ENCODE measurements around the gene SYNGR2.

Gene SYNGR2

GRCh38 chr17:78173097-78173715, 4.8 kb downstream of the SYNGR2 start:
- peak; percentile 47 for DNase-seq

- no peak for DNase-seq
Observed at GRCh38 chr17:78174346-78174869, 6.0 kb downstream of the SYNGR2 start.

- no peak for DNase-seq
Observed at GRCh38 chr17:78174870-78175642, 6.7 kb downstream of the SYNGR2 start.

GRCh38 chr17:78175643-78175981, 7.2 kb downstream of the SYNGR2 start:
- DNase-seq, result no peak

- DNase-seq, result peak; percentile 84
Observed at GRCh38 chr17:78176548-78177025, 8.2 kb downstream of the SYNGR2 start.

GRCh38 chr17:78179372-78179771, 11.0 kb downstream of the SYNGR2 start:
- DNase-seq, result no peak

GRCh38 chr17:78180083-78180482, 11.7 kb downstream of the SYNGR2 start:
- no peak for DNase-seq

- no peak for DNase-seq
Observed at GRCh38 chr17:78180508-78180907, 12.1 kb downstream of the SYNGR2 start.

- DNase-seq, result no peak
Observed at GRCh38 chr17:78182504-78182903, 14.1 kb downstream of the SYNGR2 start.

GRCh38 chr17:78183916-78184315, 15.5 kb downstream of the SYNGR2 start:
- DNase-seq, result no peak

- DNase-seq, result no peak
Observed at GRCh38 chr17:78184351-78184750, 16.0 kb downstream of the SYNGR2 start.

GRCh38 chr17:78184868-78185267, 16.5 kb downstream of the SYNGR2 start:
- DNase-seq, result no peak

- no peak for DNase-seq
Observed at GRCh38 chr17:78185981-78186691, 17.8 kb downstream of the SYNGR2 start.

- peak; percentile 98 for DNase-seq
Observed at GRCh38 chr17:78186692-78187595, 18.6 kb downstream of the SYNGR2 start, which contains the start of the genes AFMID and TK1. Gene AFMID (plus strand): TSS chr17:78187362. CDS start chr17:78187371, 9 bp downstream. Gene TK1 (minus strand): TSS chr17:78187052. CDS start chr17:78186994, 58 bp downstream.

GRCh38 chr17:78196716-78197115, 28.3 kb downstream of the SYNGR2 start:
- no peak for DNase-seq

- no peak for DNase-seq
Observed at GRCh38 chr17:78197147-78197832, 28.9 kb downstream of the SYNGR2 start.

- DNase-seq, result no peak
Observed at GRCh38 chr17:78200451-78200850, 32.1 kb downstream of the SYNGR2 start.

- no peak for DNase-seq
Observed at GRCh38 chr17:78202666-78203065, 34.3 kb downstream of the SYNGR2 start.

- no peak for DNase-seq
Observed at GRCh38 chr17:78204387-78205123, 36.2 kb downstream of the SYNGR2 start.

GRCh38 chr17:78205124-78205775, 36.9 kb downstream of the SYNGR2 start:
- DNase-seq, result no peak

All from activated CD4-positive, alpha-beta T cell treated with anti-CD3 and anti-CD28 coated beads, Interleukin-10, Interleukin-2, amounts not matched to agents 100 ng/mL and 50 ng/mL, durations not matched to agents 16 hours and 8 hours (primary cell).